K562 (cell line): ENCODE results near the gene UBXN11.

ENCODE experiments used
- BHLHE40 ChIP-seq: IDR thresholded peaks from 2 replicates; pipeline ENCODE4 v1.6.1; 2011; ENCODE audit warnings: low read length, improper control_type of control experiment
- MXI1 ChIP-seq: IDR thresholded peaks from 2 replicates; pipeline ENCODE4 v1.6.1; 2011; ENCODE audit warnings: low read depth, mild to moderate bottlenecking, improper control_type of control experiment, low read length
- RAD21 ChIP-seq, 2 experiments: fragments of 250-450 bp in 1 of 2; fragments of 450-650 bp in 1 of 2; sonication (Bioruptor Pico) in 1 of 2; formaldehyde crosslinking in 1 of 2; IDR thresholded peaks in 1 of 2; conservative IDR thresholded peaks in 1 of 2; 2 replicates each; pipeline versions ENCODE4 v1.4.0 to v1.8.0; 2020 to 2022; ENCODE audit warnings: mild to moderate bottlenecking in 2 of 2, moderate library complexity in 1 of 2
- RFX7 ChIP-seq: fragments of 250-450 bp; sonication (Bioruptor Pico); IDR thresholded peaks from 2 replicates; pipeline ENCODE4 v1.5.1; 2021; ENCODE audit warnings: mild to moderate bottlenecking
- RUNX1 ChIP-seq: sonication (generic); IDR thresholded peaks from 2 replicates; pipeline ENCODE4 v1.6.1; 2016; ENCODE audit warnings: antibody characterized with exemption, low read depth
- ZFX ChIP-seq: sonication (generic); formaldehyde crosslinking; IDR thresholded peaks from 2 replicates; pipeline ENCODE4 v1.8.0; 2022; ENCODE audit warnings: mild to moderate bottlenecking, missing genetic modification reagents, moderate library complexity
- ZNF274 ChIP-seq: IDR thresholded peaks from 2 replicates; pipeline ENCODE4 v1.6.1; 2011; ENCODE audit warnings: low read depth, mild to moderate bottlenecking, low read length, moderate library complexity, borderline replicate concordance
- ZNF644 ChIP-seq: fragments of 200-800 bp; sonication (Bioruptor generic); IDR thresholded peaks from 2 replicates; pipeline ENCODE4 v1.6.1; 2016; ENCODE audit warnings: low read depth, missing genetic modification characterization, missing compliant biosample characterization
- TF ChIP-seq, protein P1 (sequence below): fragments of 450-650 bp; IDR thresholded peaks from 2 replicates; pipeline ENCODE4 v1.6.1; 2018; ENCODE audit not compliant: partially characterized antibody
- TF ChIP-seq, protein P2 (sequence below), 2 experiments: fragments of 450-650 bp in 1 of 2; sonication (generic) in 1 of 2; formaldehyde crosslinking in 1 of 2; IDR thresholded peaks in 1 of 2; conservative IDR thresholded peaks in 1 of 2; 2 replicates each; pipeline versions ENCODE4 v1.6.1 to v1.8.1; 2016 to 2023; ENCODE audit warnings: mild to moderate bottlenecking in 2 of 2, moderate library complexity in 2 of 2, inconsistent platforms in 1 of 2, missing genetic modification reagents in 1 of 2
- TF ChIP-seq, protein P3 (sequence below): sonication (generic); formaldehyde crosslinking; IDR thresholded peaks from 2 replicates; pipeline ENCODE4 v1.8.0; 2023; ENCODE audit warnings: mild to moderate bottlenecking, missing genetic modification reagents
- TF ChIP-seq, protein P4 (sequence below): fragments of 250-450 bp; sonication (Bioruptor Pico); IDR thresholded peaks from 2 replicates; pipeline ENCODE4 v1.9.0; 2021; ENCODE audit warnings: mild to moderate bottlenecking

DNA sequence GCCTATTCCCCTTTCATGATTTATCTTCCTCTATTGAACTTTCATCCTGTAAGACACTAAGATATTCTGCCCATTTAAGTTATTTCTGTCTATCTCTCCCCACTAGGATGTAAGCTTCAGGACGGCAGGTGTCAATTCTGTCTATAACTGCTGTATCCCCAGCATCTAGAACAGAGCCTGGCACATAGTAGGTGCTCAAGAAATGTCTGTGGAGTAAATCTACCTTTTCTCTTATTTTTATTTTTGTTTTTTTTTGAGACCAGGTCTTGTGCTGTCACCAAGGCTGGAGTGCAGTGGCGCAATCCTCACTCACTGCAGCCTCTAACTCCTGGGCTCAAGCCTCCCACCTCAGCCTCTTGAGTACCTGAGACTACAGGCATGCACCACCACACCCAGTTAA, 16.9 kb upstream of the UBXN11 start:
- TF ChIP-seq, protein P1, sequence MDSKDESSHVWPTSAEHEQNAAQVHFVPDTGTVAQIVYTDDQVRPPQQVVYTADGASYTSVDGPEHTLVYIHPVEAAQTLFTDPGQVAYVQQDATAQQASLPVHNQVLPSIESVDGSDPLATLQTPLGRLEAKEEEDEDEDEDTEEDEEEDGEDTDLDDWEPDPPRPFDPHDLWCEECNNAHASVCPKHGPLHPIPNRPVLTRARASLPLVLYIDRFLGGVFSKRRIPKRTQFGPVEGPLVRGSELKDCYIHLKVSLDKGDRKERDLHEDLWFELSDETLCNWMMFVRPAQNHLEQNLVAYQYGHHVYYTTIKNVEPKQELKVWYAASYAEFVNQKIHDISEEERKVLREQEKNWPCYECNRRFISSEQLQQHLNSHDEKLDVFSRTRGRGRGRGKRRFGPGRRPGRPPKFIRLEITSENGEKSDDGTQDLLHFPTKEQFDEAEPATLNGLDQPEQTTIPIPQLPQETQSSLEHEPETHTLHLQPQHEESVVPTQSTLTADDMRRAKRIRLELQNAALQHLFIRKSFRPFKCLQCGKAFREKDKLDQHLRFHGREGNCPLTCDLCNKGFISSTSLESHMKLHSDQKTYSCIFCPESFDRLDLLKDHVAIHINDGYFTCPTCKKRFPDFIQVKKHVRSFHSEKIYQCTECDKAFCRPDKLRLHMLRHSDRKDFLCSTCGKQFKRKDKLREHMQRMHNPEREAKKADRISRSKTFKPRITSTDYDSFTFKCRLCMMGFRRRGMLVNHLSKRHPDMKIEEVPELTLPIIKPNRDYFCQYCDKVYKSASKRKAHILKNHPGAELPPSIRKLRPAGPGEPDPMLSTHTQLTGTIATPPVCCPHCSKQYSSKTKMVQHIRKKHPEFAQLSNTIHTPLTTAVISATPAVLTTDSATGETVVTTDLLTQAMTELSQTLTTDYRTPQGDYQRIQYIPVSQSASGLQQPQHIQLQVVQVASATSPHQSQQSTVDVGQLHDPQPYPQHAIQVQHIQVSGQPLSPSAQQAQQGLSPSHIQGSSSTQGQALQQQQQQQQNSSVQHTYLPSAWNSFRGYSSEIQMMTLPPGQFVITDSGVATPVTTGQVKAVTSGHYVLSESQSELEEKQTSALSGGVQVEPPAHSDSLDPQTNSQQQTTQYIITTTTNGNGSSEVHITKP: no peak
- TF ChIP-seq MXI1 (no peak), RUNX1 (no peak), RAD21 (CRISPR knock-in tag; conservative IDR thresholded peaks at IDR 0.05 in 1 of 2, IDR thresholded peaks at IDR 0.05 in 1 of 2) (no peak), ZNF274 (no peak), BHLHE40 (no peak), ZNF644 (tag) (no peak), RFX7 (CRISPR knock-in tag) (no peak), ZFX (CRISPR knock-in tag) (no peak)
- TF ChIP-seq, protein P2, sequence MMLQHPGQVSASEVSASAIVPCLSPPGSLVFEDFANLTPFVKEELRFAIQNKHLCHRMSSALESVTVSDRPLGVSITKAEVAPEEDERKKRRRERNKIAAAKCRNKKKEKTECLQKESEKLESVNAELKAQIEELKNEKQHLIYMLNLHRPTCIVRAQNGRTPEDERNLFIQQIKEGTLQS (IDR thresholded peaks at IDR 0.05): no peak
- TF ChIP-seq, protein P2 (CRISPR knock-in tag; conservative IDR thresholded peaks at IDR 0.05): no peak
- TF ChIP-seq, protein P3, sequence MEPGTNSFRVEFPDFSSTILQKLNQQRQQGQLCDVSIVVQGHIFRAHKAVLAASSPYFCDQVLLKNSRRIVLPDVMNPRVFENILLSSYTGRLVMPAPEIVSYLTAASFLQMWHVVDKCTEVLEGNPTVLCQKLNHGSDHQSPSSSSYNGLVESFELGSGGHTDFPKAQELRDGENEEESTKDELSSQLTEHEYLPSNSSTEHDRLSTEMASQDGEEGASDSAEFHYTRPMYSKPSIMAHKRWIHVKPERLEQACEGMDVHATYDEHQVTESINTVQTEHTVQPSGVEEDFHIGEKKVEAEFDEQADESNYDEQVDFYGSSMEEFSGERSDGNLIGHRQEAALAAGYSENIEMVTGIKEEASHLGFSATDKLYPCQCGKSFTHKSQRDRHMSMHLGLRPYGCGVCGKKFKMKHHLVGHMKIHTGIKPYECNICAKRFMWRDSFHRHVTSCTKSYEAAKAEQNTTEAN (CRISPR knock-in tag): no peak
- TF ChIP-seq, protein P4, sequence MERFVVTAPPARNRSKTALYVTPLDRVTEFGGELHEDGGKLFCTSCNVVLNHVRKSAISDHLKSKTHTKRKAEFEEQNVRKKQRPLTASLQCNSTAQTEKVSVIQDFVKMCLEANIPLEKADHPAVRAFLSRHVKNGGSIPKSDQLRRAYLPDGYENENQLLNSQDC: no peak
